H9 (cell line): ENCODE results near the gene TBCK. TPM values are rescaled to one million over a fixed set of nuclear protein-coding genes. Genes with fewer than 3 reads are reported as not detected.

Experiments used
- DNase-seq: peaks from one replicate; pipeline ENCODE4 v3.0.0-alpha.2; 2017
- H2AFZ ChIP-seq: one replicate; pipeline ENCODE4 v1.6.1; 2013; ENCODE audit warnings: mild to moderate bottlenecking, low read length, control low read depth, moderate library complexity
- H2AK5ac ChIP-seq: 2 replicates; pipeline ENCODE4 v1.6.1; 2013; ENCODE audit warnings: low read length, control low read depth, mixed read lengths; ENCODE audit not compliant: insufficient read length
- H2BK120ac ChIP-seq: one replicate; pipeline ENCODE4 v1.6.1; 2013; ENCODE audit warnings: low read depth, mild to moderate bottlenecking, low read length, control low read depth, inconsistent platforms; ENCODE audit not compliant: poor library complexity, severe bottlenecking
- H2BK12ac ChIP-seq: 2 replicates; pipeline ENCODE4 v1.6.1; 2013; ENCODE audit warnings: low read length, control low read depth, mixed read lengths, low read depth; ENCODE audit not compliant: insufficient read length
- H2BK15ac ChIP-seq: 2 replicates; pipeline ENCODE4 v1.6.1; 2013; ENCODE audit warnings: low read depth, low read length, control low read depth
- H2BK20ac ChIP-seq: one replicate; pipeline ENCODE4 v1.6.1; 2013; ENCODE audit warnings: low read depth, mild to moderate bottlenecking, low read length, control low read depth, inconsistent platforms; ENCODE audit not compliant: poor library complexity, severe bottlenecking
- H2BK5ac ChIP-seq: 2 replicates; pipeline ENCODE4 v1.6.1; 2013; ENCODE audit warnings: low read length, control low read depth, mixed read lengths; ENCODE audit not compliant: insufficient read length
- H3K14ac ChIP-seq: 2 replicates; pipeline ENCODE4 v1.6.1; 2013; ENCODE audit warnings: low read length, control low read depth; ENCODE audit not compliant: insufficient read depth
- H3K18ac ChIP-seq: 2 replicates; pipeline ENCODE4 v1.6.1; 2013; ENCODE audit warnings: low read depth, mild to moderate bottlenecking, mixed read lengths, low read length, control low read depth; ENCODE audit not compliant: insufficient read length
- H3K23ac ChIP-seq: 2 replicates; pipeline ENCODE4 v1.6.1; 2013; ENCODE audit warnings: low read length, control low read depth, mixed read lengths, low read depth; ENCODE audit not compliant: insufficient read length
- H3K23me2 ChIP-seq: 2 replicates; pipeline ENCODE4 v1.6.1; 2013; ENCODE audit warnings: low read depth, mild to moderate bottlenecking, mixed read lengths, low read length, control low read depth; ENCODE audit not compliant: insufficient read length, poor library complexity, severe bottlenecking
- H3K27ac ChIP-seq: 2 replicates; pipeline ENCODE4 v1.5.1; 2013; ENCODE audit warnings: low read length, control low read depth, mixed read lengths, low read depth; ENCODE audit not compliant: insufficient read length
- H3K27me3 ChIP-seq: 2 replicates; pipeline ENCODE4 v1.6.1; 2013; ENCODE audit warnings: low read length, control low read depth, inconsistent platforms; ENCODE audit not compliant: insufficient read depth
- H3K4ac ChIP-seq: 2 replicates; pipeline ENCODE4 v1.6.1; 2013; ENCODE audit warnings: low read depth, mild to moderate bottlenecking, control low read depth, inconsistent platforms, low read length, moderate library complexity
- H3K4me1 ChIP-seq: 2 replicates; pipeline ENCODE4 v1.6.1; 2013; ENCODE audit warnings: low read length, control low read depth, inconsistent platforms; ENCODE audit not compliant: insufficient read depth
- H3K4me2 ChIP-seq: 2 replicates; pipeline ENCODE4 v1.6.1; 2013; ENCODE audit warnings: low read length, control low read depth, mixed read lengths; ENCODE audit not compliant: insufficient read length, insufficient read depth
- H3K56ac ChIP-seq: 2 replicates; pipeline ENCODE4 v1.6.1; 2013; ENCODE audit warnings: low read depth, mild to moderate bottlenecking, mixed read lengths, low read length, control low read depth; ENCODE audit not compliant: insufficient read length
- H3K79me1 ChIP-seq: 2 replicates; pipeline ENCODE4 v1.6.1; 2013; ENCODE audit warnings: low read depth, mild to moderate bottlenecking, moderate library complexity, low read length, control low read depth, inconsistent platforms; ENCODE audit not compliant: insufficient read depth, poor library complexity, severe bottlenecking
- H3K79me2 ChIP-seq: 2 replicates; pipeline ENCODE4 v1.6.1; 2013; ENCODE audit warnings: low read length, control low read depth, inconsistent platforms; ENCODE audit not compliant: insufficient read depth
- H3K9ac ChIP-seq: 2 replicates; pipeline ENCODE4 v1.6.1; 2013; ENCODE audit warnings: low read length, control low read depth, mixed read lengths; ENCODE audit not compliant: insufficient read length; ENCODE audit errors: extremely low read depth
- H3K9me3 ChIP-seq: one replicate; pipeline ENCODE4 v1.6.1; 2013; ENCODE audit warnings: low read depth, low read length, inconsistent platforms; ENCODE audit not compliant: control insufficient read depth
- H3T11ph ChIP-seq: one replicate; pipeline ENCODE4 v1.6.1; 2013; ENCODE audit warnings: mild to moderate bottlenecking, low read length, control low read depth, inconsistent platforms
- H4K20me1 ChIP-seq: one replicate; pipeline ENCODE4 v1.6.1; 2013; ENCODE audit not compliant: control insufficient read depth, insufficient read length, insufficient read depth
- H4K5ac ChIP-seq: 2 replicates; pipeline ENCODE4 v1.6.1; 2013; ENCODE audit warnings: low read depth, mild to moderate bottlenecking, mixed read lengths, low read length, control low read depth; ENCODE audit not compliant: insufficient read length
- H4K8ac ChIP-seq: replicated peaks from 2 replicates; pipeline ENCODE4 v1.6.1; 2013; ENCODE audit warnings: low read length, control low read depth, mixed read lengths, low read depth; ENCODE audit not compliant: insufficient read length
- H4K91ac ChIP-seq: 2 replicates; pipeline ENCODE4 v1.6.1; 2013; ENCODE audit warnings: low read depth, mild to moderate bottlenecking, moderate library complexity, mixed read lengths, low read length, control low read depth; ENCODE audit not compliant: insufficient read length
- H3K27ac Mint-ChIP-seq, 3 experiments: 2 replicates in 2 of 3; 3 replicates in 1 of 3; pipeline ENCODE4 v1.8.0; 2020 to 2021; ENCODE audit warnings: mixed read lengths in 3 of 3, mild to moderate bottlenecking in 1 of 3, moderate library complexity in 1 of 3
- H3K27me3 Mint-ChIP-seq: 2 replicates; pipeline ENCODE4 v1.8.0; 2021; ENCODE audit warnings: low read depth, mild to moderate bottlenecking, moderate library complexity, mixed read lengths
- H3K36me3 Mint-ChIP-seq, 3 experiments: 2 replicates in 2 of 3; 3 replicates in 1 of 3; pipeline ENCODE4 v1.8.0; 2020 to 2021; ENCODE audit warnings: low read depth in 3 of 3, mixed read lengths in 3 of 3; ENCODE audit not compliant: insufficient read depth in 1 of 3
- H3K4me1 Mint-ChIP-seq, 2 experiments: 2 replicates each; pipeline ENCODE4 v1.8.0; 2020; ENCODE audit warnings: mixed read lengths in 2 of 2
- H3K4me3 Mint-ChIP-seq, 2 experiments: 2 replicates in 1 of 2; 3 replicates in 1 of 2; pipeline ENCODE4 v1.8.0; 2020 to 2021; ENCODE audit warnings: mild to moderate bottlenecking in 2 of 2, mixed read lengths in 2 of 2, moderate library complexity in 1 of 2
- H3K9me3 Mint-ChIP-seq, 2 experiments: 2 replicates in 1 of 2; 3 replicates in 1 of 2; pipeline ENCODE4 v1.8.0; 2020; ENCODE audit warnings: mild to moderate bottlenecking in 2 of 2, mixed read lengths in 2 of 2, moderate library complexity in 1 of 2
- WGBS: extraction: QIAGEN DNeasy Blood & Tissue Kit; methylation state at CpG from one replicate; pipeline ENCODE4 v1.1.7; 2013; ENCODE audit warnings: missing lambda C conversion rate, low lambda C conversion rate, mixed read lengths; ENCODE audit not compliant: insufficient read length; ENCODE audit errors: extremely low coverage; 5-methylcytosine and 5-hydroxymethylcytosine counted together
- total RNA-seq: library from RNA; stranded (reverse); gene quantifications from 2 replicates; pipeline ENCODE4 v1.2.1, GENCODE V29; 2021
- TF ChIP-seq, protein P1 (sequence below): fragments of 200-600 bp; sonication (generic); conservative IDR thresholded peaks from 3 replicates; pipeline ENCODE4 v1.8.0; 2021; ENCODE audit warnings: antibody characterized with exemption, mild to moderate bottlenecking

Gene TBCK
- total RNA-seq, 1 experiment from 2014 or later, result 22.1 TPM

DNA sequence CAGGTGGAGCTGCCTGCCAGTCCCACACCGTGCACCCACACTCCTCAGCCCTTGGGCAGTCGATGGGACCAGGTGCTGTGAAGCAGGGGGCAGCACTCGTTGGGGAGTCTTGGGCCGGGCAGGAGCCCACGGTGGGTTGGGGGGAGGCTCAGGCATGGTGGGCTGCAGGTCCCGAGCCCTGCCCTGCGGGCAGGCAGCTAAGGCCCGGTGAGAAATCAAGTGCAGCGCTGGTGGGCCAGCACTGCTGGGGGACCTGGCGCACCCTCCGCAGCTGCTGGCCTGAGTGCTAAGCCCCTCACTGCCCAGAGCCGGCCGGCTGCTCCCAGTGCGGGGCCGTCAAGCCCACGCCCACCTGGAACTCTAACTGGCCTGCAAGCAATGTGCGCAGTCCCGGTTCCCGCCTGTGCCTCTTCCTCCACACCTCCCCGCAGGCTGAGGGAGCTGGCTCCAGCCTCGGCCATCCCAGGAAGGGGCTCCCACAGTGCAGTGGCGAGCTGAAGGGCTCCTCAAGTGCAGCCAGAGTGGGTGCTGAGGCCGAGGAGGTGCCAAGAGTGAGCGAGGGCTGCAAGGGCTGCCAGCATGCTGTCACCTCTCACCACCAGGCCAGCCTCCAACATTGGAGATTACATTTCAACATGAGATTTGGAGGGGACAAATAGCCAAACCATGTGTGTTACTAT is 223.5 kb downstream of the TBCK start:
- Mint-ChIP-seq H3K36me3 (peaks cover 41 to 58% (median 54%) of the 10 kb centered on the region in 3 experiments), H3K4me3 (no peak overlapping the region)
- H2BK20ac ChIP-seq, result no peak overlapping the region

More for the DNA sequence above, 223.5 kb downstream of the TBCK start:
- no peak overlapping the region for H2BK120ac ChIP-seq
- no peak overlapping the region for H2AFZ ChIP-seq
- H2AK5ac ChIP-seq, result no peak overlapping the region
- no peak overlapping the region for H3K27ac ChIP-seq
- no peaks in the 10 kb centered on the region for H3K23me2 ChIP-seq
- H3K4me2 ChIP-seq, result no peak overlapping the region
- no peaks in the 10 kb centered on the region for H4K20me1 ChIP-seq
- no peak overlapping the region for H4K5ac ChIP-seq
- H3T11ph ChIP-seq, result no peak overlapping the region
- no peak overlapping the region for H4K91ac ChIP-seq
- no CpG with 5 or more reads among the region's 24 CpGs for WGBS
- Mint-ChIP-seq H3K9me3 (peaks cover 29 to 36% of the 10 kb centered on the region in 2 experiments), H3K27me3 (no peaks in the 10 kb centered on the region), H3K4me1 (peaks cover 12 to 16% of the 10 kb centered on the region in 2 experiments), H3K27ac (no peak overlapping the region; a peak in 1 of 7 replicates)
- H3K27me3 ChIP-seq, result no peaks in the 10 kb centered on the region
- TF ChIP-seq, protein P1, sequence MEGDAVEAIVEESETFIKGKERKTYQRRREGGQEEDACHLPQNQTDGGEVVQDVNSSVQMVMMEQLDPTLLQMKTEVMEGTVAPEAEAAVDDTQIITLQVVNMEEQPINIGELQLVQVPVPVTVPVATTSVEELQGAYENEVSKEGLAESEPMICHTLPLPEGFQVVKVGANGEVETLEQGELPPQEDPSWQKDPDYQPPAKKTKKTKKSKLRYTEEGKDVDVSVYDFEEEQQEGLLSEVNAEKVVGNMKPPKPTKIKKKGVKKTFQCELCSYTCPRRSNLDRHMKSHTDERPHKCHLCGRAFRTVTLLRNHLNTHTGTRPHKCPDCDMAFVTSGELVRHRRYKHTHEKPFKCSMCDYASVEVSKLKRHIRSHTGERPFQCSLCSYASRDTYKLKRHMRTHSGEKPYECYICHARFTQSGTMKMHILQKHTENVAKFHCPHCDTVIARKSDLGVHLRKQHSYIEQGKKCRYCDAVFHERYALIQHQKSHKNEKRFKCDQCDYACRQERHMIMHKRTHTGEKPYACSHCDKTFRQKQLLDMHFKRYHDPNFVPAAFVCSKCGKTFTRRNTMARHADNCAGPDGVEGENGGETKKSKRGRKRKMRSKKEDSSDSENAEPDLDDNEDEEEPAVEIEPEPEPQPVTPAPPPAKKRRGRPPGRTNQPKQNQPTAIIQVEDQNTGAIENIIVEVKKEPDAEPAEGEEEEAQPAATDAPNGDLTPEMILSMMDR, result no peak
- H3K14ac ChIP-seq, result no peak overlapping the region
- no peak for DNase-seq
- H3K9me3 ChIP-seq, result peaks cover 11% of the 10 kb centered on the region
- H3K4ac ChIP-seq, result no peak overlapping the region
- H4K8ac ChIP-seq, result no peak overlapping the region
- H2BK5ac ChIP-seq, result no peak overlapping the region
- H3K56ac ChIP-seq, result no peak overlapping the region
- no peaks in the 10 kb centered on the region for H3K4me1 ChIP-seq
- no peaks in the 10 kb centered on the region for H3K79me2 ChIP-seq
- H2BK15ac ChIP-seq, result no peak overlapping the region
- no peak overlapping the region for H2BK12ac ChIP-seq
- H3K23ac ChIP-seq, result no peak overlapping the region
- H3K18ac ChIP-seq, result no peak overlapping the region
- H3K79me1 ChIP-seq, result no peaks in the 10 kb centered on the region
- no peak overlapping the region for H3K9ac ChIP-seq
